Kidney epithelial cell (primary cell): ENCODE measurements around the gene SOX1. TPM values are rescaled to one million over a fixed set of nuclear protein-coding genes. Genes with fewer than 3 reads are reported as not detected.

Source experiments
- DNase-seq: peaks from one replicate; pipeline ENCODE4 v3.0.0-alpha.2; 2010; ENCODE audit warnings: low read depth
- H3K27me3 ChIP-seq: 2 replicates; pipeline ENCODE4 v1.6.0; 2011; ENCODE audit warnings: low read length; ENCODE audit not compliant: control insufficient read depth, insufficient read depth
- H3K36me3 ChIP-seq: 2 replicates; pipeline ENCODE4 v1.5.1; 2011; ENCODE audit warnings: low read length; ENCODE audit not compliant: control insufficient read depth, insufficient read depth
- H3K4me3 ChIP-seq: 2 replicates; pipeline ENCODE4 v1.5.1; 2011; ENCODE audit warnings: low read depth, mild to moderate bottlenecking, control low read depth, low read length
- CTCF ChIP-seq: IDR thresholded peaks from 2 replicates; pipeline ENCODE4 v1.5.1; 2011; ENCODE audit warnings: mild to moderate bottlenecking, moderate library complexity, low read length, control low read depth, inconsistent platforms; ENCODE audit not compliant: insufficient read depth, poor library complexity, severe bottlenecking
- total RNA-seq: library from RNA; depleted of rRNA; stranded (reverse); fragments of >200 nt; gene quantifications from 2 replicates; pipeline ENCODE4 v1.2.3, GENCODE V29; 2015

SOX1 gene
- total RNA-seq, 1 donor from 2014 or later, result not detected

GRCh38 chr13:112117955-112118302 lies 51.0 kb downstream of the SOX1 start:
- H3K27me3 ChIP-seq, result no peaks in the 10 kb centered on the region

GRCh38 chr13:112118451-112119064 lies 51.6 kb downstream of the SOX1 start:
- H3K4me3 ChIP-seq, result no peak overlapping the region
- no peak for TF ChIP-seq CTCF
- H3K36me3 ChIP-seq, result no peaks in the 10 kb centered on the region
- H3K27me3 ChIP-seq, result no peaks in the 10 kb centered on the region
- DNase-seq, result no peak

More at GRCh38 chr13:112117955-112118302, 51.0 kb downstream of the SOX1 start:
- TF ChIP-seq CTCF, result no peak
- Histone ChIP-seq H3K4me3 (no peak overlapping the region), H3K36me3 (no peaks in the 10 kb centered on the region)
- DNase-seq, result no peak

GRCh38 chr13:112119192-112120030 lies 52.5 kb downstream of the SOX1 start:
- no peak for DNase-seq
- no peaks in the 10 kb centered on the region for H3K36me3 ChIP-seq
- H3K27me3 ChIP-seq, result no peaks in the 10 kb centered on the region
- TF ChIP-seq CTCF, result no peak
- H3K4me3 ChIP-seq, result no peak overlapping the region

GRCh38 chr13:112120031-112120373 lies 53.1 kb downstream of the SOX1 start:
- Histone ChIP-seq H3K27me3 (no peaks in the 10 kb centered on the region), H3K36me3 (no peaks in the 10 kb centered on the region), H3K4me3 (no peak overlapping the region)
- no peak for TF ChIP-seq CTCF
- DNase-seq, result no peak
